K562 (cell line): ENCODE results near the gene MAP7D1. TPM values are rescaled to one million over a fixed set of nuclear protein-coding genes. Genes with fewer than 3 reads are reported as not detected.

ENCODE experiments used
- ARHGAP35 ChIP-seq: fragments of 450-650 bp; IDR thresholded peaks from 2 replicates; pipeline ENCODE4 v1.6.1; 2018; ENCODE audit not compliant: partially characterized antibody
- ARID1B ChIP-seq: fragments of 450-650 bp; IDR thresholded peaks from 2 replicates; pipeline ENCODE4 v1.6.1; 2016; ENCODE audit warnings: antibody characterized with exemption, mild to moderate bottlenecking, inconsistent platforms
- CBX5 ChIP-seq: IDR thresholded peaks from 2 replicates; pipeline ENCODE4 v1.6.1; 2014; ENCODE audit warnings: low read depth, borderline replicate concordance
- CREB3L1 ChIP-seq: fragments of 450-650 bp; IDR thresholded peaks from 2 replicates; pipeline ENCODE4 v1.6.1; 2014; ENCODE audit warnings: low read depth, mild to moderate bottlenecking, moderate library complexity, borderline replicate concordance
- CREBBP ChIP-seq: IDR thresholded peaks from one replicate; pipeline ENCODE4 v1.6.1; 2012; ENCODE audit warnings: low read depth, mild to moderate bottlenecking, control low read depth, inconsistent platforms, low read length
- EHMT2 ChIP-seq: fragments of 450-650 bp; IDR thresholded peaks from 2 replicates; pipeline ENCODE4 v1.6.1; 2018; ENCODE audit warnings: antibody characterized with exemption
- ERF ChIP-seq: fragments of 450-650 bp; formaldehyde crosslinking; IDR thresholded peaks from 2 replicates; pipeline ENCODE4 v1.4.0; 2020; ENCODE audit warnings: mild to moderate bottlenecking, mixed read lengths
- HBP1 ChIP-seq: fragments of 450-650 bp; formaldehyde crosslinking; IDR thresholded peaks from 2 replicates; pipeline ENCODE4 v1.4.0; 2022; ENCODE audit warnings: missing genetic modification characterization
- ILF3 ChIP-seq: fragments of 450-650 bp; IDR thresholded peaks from 2 replicates; pipeline ENCODE4 v1.6.1; 2018; ENCODE audit warnings: antibody characterized with exemption, mild to moderate bottlenecking, moderate library complexity, borderline replicate concordance
- PHB2 ChIP-seq: fragments of 450-650 bp; IDR thresholded peaks from 2 replicates; pipeline ENCODE4 v1.6.1; 2017; ENCODE audit warnings: low read depth
- POLR2AphosphoS2 ChIP-seq: IDR thresholded peaks from 2 replicates; pipeline ENCODE4 v1.6.1; 2012; ENCODE audit warnings: low read length, improper control_type of control experiment
- POLR2AphosphoS5 ChIP-seq: IDR thresholded peaks from 2 replicates; pipeline ENCODE4 v1.6.1; 2011; ENCODE audit warnings: mild to moderate bottlenecking, low read depth, low read length, moderate library complexity; ENCODE audit not compliant: control insufficient read depth, insufficient read depth
- RBBP5 ChIP-seq: fragments of 200-600 bp; sonication (generic); IDR thresholded peaks from 2 replicates; pipeline ENCODE4 v1.6.1; 2012; ENCODE audit warnings: borderline replicate concordance, mild to moderate bottlenecking, low read length, control low read depth, inconsistent platforms; ENCODE audit not compliant: insufficient read depth, poor library complexity, severe bottlenecking
- SMARCC2 ChIP-seq: fragments of 450-650 bp; IDR thresholded peaks from 2 replicates; pipeline ENCODE4 v1.6.1; 2017; ENCODE audit warnings: antibody characterized with exemption, moderate library complexity, mild to moderate bottlenecking, low read depth
- SPI1 ChIP-seq: IDR thresholded peaks from 2 replicates; pipeline ENCODE4 v1.6.1; 2011; ENCODE audit warnings: low read depth, low read length, control low read depth, borderline replicate concordance
- THRAP3 ChIP-seq: fragments of 450-650 bp; IDR thresholded peaks from 2 replicates; pipeline ENCODE4 v1.6.1; 2016; ENCODE audit warnings: mild to moderate bottlenecking, inconsistent platforms, borderline replicate concordance
- VEZF1 ChIP-seq: fragments of 200-800 bp; sonication (Bioruptor generic); IDR thresholded peaks from 2 replicates; pipeline ENCODE4 v1.6.1; 2017; ENCODE audit warnings: missing genetic modification characterization, missing compliant biosample characterization
- YY1 ChIP-seq, 3 experiments: IDR thresholded peaks; 2 replicates each; pipeline ENCODE4 v1.6.1; 2011; ENCODE audit warnings: low read length in 2 of 3, mild to moderate bottlenecking in 2 of 3, moderate library complexity in 2 of 3, borderline replicate concordance in 1 of 3, control low read depth in 1 of 3, low read depth in 1 of 3; ENCODE audit not compliant: insufficient read depth in 3 of 3, insufficient replicate concordance in 2 of 3, control insufficient read depth in 1 of 3, insufficient read length in 1 of 3; ENCODE audit errors: extremely low read depth in 1 of 3
- ZFX ChIP-seq: sonication (generic); formaldehyde crosslinking; IDR thresholded peaks from 2 replicates; pipeline ENCODE4 v1.8.0; 2022; ENCODE audit warnings: mild to moderate bottlenecking, missing genetic modification reagents, moderate library complexity
- ZNF23 ChIP-seq: fragments of 250-450 bp; sonication (Bioruptor Pico); IDR thresholded peaks from 2 replicates; pipeline ENCODE4 v1.4.0; 2020; ENCODE audit warnings: mild to moderate bottlenecking
- ZNF384 ChIP-seq: IDR thresholded peaks from 2 replicates; pipeline ENCODE4 v1.6.1; 2012; ENCODE audit warnings: low read depth, low read length, improper control_type of control experiment
- ZNF57 ChIP-seq: fragments of 450-650 bp; formaldehyde crosslinking; IDR thresholded peaks from 2 replicates; pipeline ENCODE4 v1.4.0; 2020; ENCODE audit warnings: mild to moderate bottlenecking, moderate library complexity
- ZNF766 ChIP-seq: fragments of 200-800 bp; sonication (Bioruptor generic); conservative IDR thresholded peaks from 2 replicates; pipeline ENCODE4 v1.6.1; 2016; ENCODE audit warnings: missing genetic modification characterization, missing compliant biosample characterization
- ZSCAN32 ChIP-seq: fragments of 450-650 bp; formaldehyde crosslinking; IDR thresholded peaks from 2 replicates; pipeline ENCODE4 v1.4.0; 2020; ENCODE audit warnings: mild to moderate bottlenecking, moderate library complexity
- polyA plus RNA-seq, 8 experiments: library from polyadenylated mRNA; depleted of rRNA in 4 of 8; stranded (reverse) in 5 of 8; unstranded in 3 of 8; fragments of >200 nt; fragmentation: Nextera tagmentation in 2 of 8; fragmentation: Illumina TruSeq in 1 of 8; extraction: Ambion mirVana in 2 of 8; extraction: Trizol in 1 of 8; gene quantifications; 2 replicates each; pipeline versions ENCODE4 v1.2.1 to v1.2.3, GENCODE V29; 2011 to 2014; ENCODE audit warnings: inconsistent platforms in 1 of 8, missing spikeins in 1 of 8
- total RNA-seq, 7 experiments: library from RNA; depleted of rRNA in 6 of 7; stranded (reverse); fragments of >200 nt in 6 of 7; fragmentation: Illumina TruSeq in 2 of 7; extraction: Trizol in 2 of 7; gene quantifications; 2 replicates each; pipeline versions ENCODE4 v1.2.1 to v1.2.3, GENCODE V29; 2011 to 2021; ENCODE audit warnings: low replicate concordance in 1 of 7

The MAP7D1 gene
- total and polyA plus RNA-seq, 9 of the 15 experiments (the other 6 are each of a cell fraction or from before 2014, with no cell fraction given), result 3.6 to 108 (median 34.5) TPM

- TF ChIP-seq VEZF1, result no peak
- no peak for TF ChIP-seq ERF
- TF ChIP-seq ILF3, result no peak
- peak; percentile 94 for TF ChIP-seq HBP1 (CRISPR knock-in tag)
- no peak for TF ChIP-seq ZFX (CRISPR knock-in tag)
- no peak for TF ChIP-seq PHB2
- no peak for TF ChIP-seq RBBP5
- no peak for TF ChIP-seq ZNF384
- no peak for TF ChIP-seq CBX5
- no peak for TF ChIP-seq CREB3L1
- no peak for TF ChIP-seq CREBBP
- no peak for TF ChIP-seq POLR2AphosphoS5
- no peak for TF ChIP-seq POLR2AphosphoS2
- TF ChIP-seq ZSCAN32 (CRISPR knock-in tag), result no peak
- TF ChIP-seq SPI1, result peak; percentile 81; the same call in 1 of the 2 replicates
- no peak for TF ChIP-seq ZNF23
- TF ChIP-seq ARHGAP35, result no peak
- no peak for TF ChIP-seq YY1 (IDR thresholded peaks at IDR 0.05; ENCODE audit: borderline replicate concordance in 1 of 3, control insufficient read depth in 1 of 3, extremely low read depth in 1 of 3, insufficient read depth in 3 of 3, insufficient read length in 1 of 3, insufficient replicate concordance in 2 of 3, low read depth in 1 of 3, low read length in 2 of 3)
- no peak for TF ChIP-seq SMARCC2
- TF ChIP-seq EHMT2, result no peak
- TF ChIP-seq ZNF766 (CRISPR knock-in tag), result no peak
- no peak for TF ChIP-seq ZNF57 (CRISPR knock-in tag)
- TF ChIP-seq ARID1B, result peak; percentile 45; the same call in 1 of the 2 replicates
- TF ChIP-seq THRAP3, result 0 out of 2 replicates have a peak, but pooled peaks have one; percentile 25
These were observed 5.9 kb downstream of the MAP7D1 start (continued) for GRCh38 chr1:36161641-36162531.
